H1 (cell line): Measurements from ENCODE around the gene PAWR. TPM values are rescaled to one million over a fixed set of nuclear protein-coding genes. Genes with fewer than 3 reads are reported as not detected.

Experiments used
- CTCF ChIA-PET: fragments of 300-600 bp; sonication (Branson Sonifier 250); formaldehyde crosslinking; loops from one replicate; lab custom pipeline; 2021; ENCODE audit not compliant: partially characterized antibody; lab: Charles Lee
- POLR2A ChIA-PET: fragments of 300-600 bp; sonication (Branson Sonifier 250); formaldehyde crosslinking; loops from one replicate; lab custom pipeline; 2021; ENCODE audit warnings: inconsistent platforms; ENCODE audit not compliant: partially characterized antibody; lab: Charles Lee
- DNase-seq, 2 experiments: peaks; one replicate each; pipeline versions ENCODE4 v3.0.0 to v3.0.0-alpha.2; 2010 to 2022; ENCODE audit warnings: low spot score in 2 of 2, low read depth in 1 of 2, mixed read lengths in 1 of 2
- FAIRE-seq: peaks from 2 replicates; lab custom pipeline; 2011; peaks lifted over from hg19 to GRCh38; lab: Jason Lieb, UNC
- H2AFZ ChIP-seq: 2 replicates; pipeline ENCODE4 v1.8.1; 2012; ENCODE audit warnings: low read length, inconsistent platforms
- H2AK5ac ChIP-seq: 2 replicates; pipeline ENCODE4 v1.6.1; 2013; ENCODE audit warnings: low read depth, low read length
- H2BK120ac ChIP-seq: replicated peaks from 2 replicates; pipeline ENCODE3; 2013; ENCODE audit warnings: low read depth, low read length, inconsistent platforms
- H2BK12ac ChIP-seq: 2 replicates; pipeline ENCODE4 v1.6.1; 2013; ENCODE audit warnings: low read depth, low read length
- H2BK15ac ChIP-seq: 2 replicates; pipeline ENCODE4 v1.6.1; 2013; ENCODE audit warnings: low read length
- H2BK20ac ChIP-seq: 2 replicates; pipeline ENCODE4 v1.6.1; 2013; ENCODE audit warnings: low read length
- H2BK5ac ChIP-seq: 2 replicates; pipeline ENCODE4 v1.6.1; 2013; ENCODE audit warnings: low read depth, low read length
- H3K14ac ChIP-seq: 2 replicates; pipeline ENCODE4 v1.6.1; 2013; ENCODE audit warnings: inconsistent platforms; ENCODE audit not compliant: insufficient read length
- H3K18ac ChIP-seq: 2 replicates; pipeline ENCODE4 v1.6.1; 2013; ENCODE audit warnings: low read length; ENCODE audit errors: extremely low read depth
- H3K23ac ChIP-seq: 2 replicates; pipeline ENCODE4 v1.6.1; 2013; ENCODE audit warnings: inconsistent platforms; ENCODE audit not compliant: insufficient read length
- H3K23me2 ChIP-seq: 2 replicates; pipeline ENCODE4 v1.6.1; 2013; ENCODE audit warnings: low read depth, low read length
- H3K27ac ChIP-seq: 2 replicates; pipeline ENCODE4 v1.6.1; 2011; ENCODE audit warnings: low read depth, low read length, inconsistent platforms
- H3K27me3 ChIP-seq, 4 experiments: replicated peaks in 1 of 4; 1 replicate in 1 of 4; 2 replicates in 3 of 4; pipeline versions ENCODE4 v1.6.1 to v1.8.1; 2011 to 2013; ENCODE audit warnings: low read length in 3 of 4, mild to moderate bottlenecking in 3 of 4, inconsistent platforms in 2 of 4, mixed read lengths in 2 of 4, moderate library complexity in 1 of 4; ENCODE audit not compliant: control insufficient read depth in 3 of 4, insufficient read depth in 3 of 4; ENCODE audit errors: extremely low read depth in 1 of 4
- H3K36me3 ChIP-seq, 4 experiments: 2 replicates each; pipeline versions ENCODE4 v1.6.1 to v1.8.1; 2011 to 2013; ENCODE audit warnings: mild to moderate bottlenecking in 4 of 4, low read length in 3 of 4, moderate library complexity in 2 of 4, control low read depth in 1 of 4, inconsistent platforms in 1 of 4; ENCODE audit not compliant: insufficient read depth in 4 of 4, control insufficient read depth in 2 of 4
- H3K4ac ChIP-seq: replicated peaks from 2 replicates; pipeline ENCODE3; 2013; ENCODE audit warnings: low read length, low read depth, mixed read lengths, inconsistent platforms; ENCODE audit not compliant: insufficient read length
- H3K4me1 ChIP-seq, 4 experiments: replicated peaks in 1 of 4; 1 replicate in 1 of 4; 2 replicates in 3 of 4; pipeline versions ENCODE4 v1.6.1 to v1.8.1; 2011 to 2013; ENCODE audit warnings: low read length in 3 of 4, inconsistent platforms in 2 of 4, mixed read lengths in 1 of 4; ENCODE audit not compliant: insufficient read depth in 4 of 4, control insufficient read depth in 3 of 4
- H3K4me2 ChIP-seq, 2 experiments: 2 replicates each; pipeline versions ENCODE4 v1.6.1 to v1.8.1; 2011 to 2013; ENCODE audit warnings: low read depth in 2 of 2, low read length in 2 of 2, control low read depth in 1 of 2, inconsistent platforms in 1 of 2, mild to moderate bottlenecking in 1 of 2; ENCODE audit not compliant: insufficient read depth in 1 of 2
- H3K4me3 ChIP-seq, 4 experiments: fragments of 200-600, 300-600 bp in 1 of 4; sonication (generic), shearing (Covaris generic), sonication (Bioruptor Twin) in 1 of 4; 2 replicates each; pipeline versions ENCODE4 v1.5.1 to v1.8.1; 2011 to 2016; ENCODE audit warnings: low read length in 4 of 4, low read depth in 3 of 4, control low read depth in 2 of 4, inconsistent platforms in 2 of 4, mild to moderate bottlenecking in 2 of 4, mixed read lengths in 1 of 4, moderate library complexity in 1 of 4; ENCODE audit not compliant: insufficient read depth in 2 of 4; ENCODE audit errors: extremely low read depth in 1 of 4
- H3K56ac ChIP-seq: replicated peaks from 2 replicates; pipeline ENCODE3; 2013; ENCODE audit warnings: low read depth, mild to moderate bottlenecking, mixed read lengths, low read length, inconsistent platforms; ENCODE audit not compliant: insufficient read length
- H3K79me1 ChIP-seq: 2 replicates; pipeline ENCODE4 v1.6.1; 2013; ENCODE audit warnings: low read depth, low read length, control low read depth
- H3K79me2 ChIP-seq, 2 experiments: 2 replicates each; pipeline versions ENCODE4 v1.6.1 to v1.8.1; 2012 to 2013; ENCODE audit warnings: low read length in 2 of 2, mild to moderate bottlenecking in 2 of 2, inconsistent platforms in 1 of 2; ENCODE audit not compliant: insufficient read depth in 2 of 2, control insufficient read depth in 1 of 2
- H3K9ac ChIP-seq, 4 experiments: replicated peaks in 1 of 4; 1 replicate in 1 of 4; 2 replicates in 3 of 4; pipeline versions ENCODE4 v1.6.1 to v1.8.1; 2011 to 2013; ENCODE audit warnings: low read depth in 3 of 4, low read length in 3 of 4, control low read depth in 2 of 4, mild to moderate bottlenecking in 2 of 4, moderate library complexity in 2 of 4, inconsistent platforms in 1 of 4; ENCODE audit errors: extremely low read depth in 1 of 4
- H3K9me3 ChIP-seq, 2 experiments: 2 replicates each; pipeline versions ENCODE4 v1.6.1 to v1.8.1; 2012 to 2013; ENCODE audit warnings: mild to moderate bottlenecking in 2 of 2, moderate library complexity in 2 of 2, control low read depth in 1 of 2, inconsistent platforms in 1 of 2, low read depth in 1 of 2, low read length in 1 of 2, mixed read lengths in 1 of 2; ENCODE audit not compliant: insufficient read depth in 2 of 2
- H4K20me1 ChIP-seq, 2 experiments: replicated peaks in 1 of 2; 2 replicates each; pipeline versions ENCODE3 to v1.8.1; 2011 to 2013; ENCODE audit warnings: inconsistent platforms in 2 of 2, low read length in 2 of 2, mild to moderate bottlenecking in 1 of 2; ENCODE audit not compliant: insufficient read depth in 2 of 2, control insufficient read depth in 1 of 2
- H4K5ac ChIP-seq: 2 replicates; pipeline ENCODE4 v1.6.1; 2013; ENCODE audit warnings: low read length, low read depth, mixed read lengths, inconsistent platforms; ENCODE audit not compliant: insufficient read length
- H4K8ac ChIP-seq: 2 replicates; pipeline ENCODE4 v1.8.0; 2013; ENCODE audit warnings: mild to moderate bottlenecking, moderate library complexity, low read length, inconsistent platforms; ENCODE audit not compliant: insufficient read depth; ENCODE audit errors: extremely low read depth
- H4K91ac ChIP-seq: replicated peaks from 2 replicates; pipeline ENCODE3; 2013; ENCODE audit warnings: low read length, mixed read lengths, inconsistent platforms; ENCODE audit not compliant: insufficient read length
- CTCF ChIP-seq, 3 experiments: IDR thresholded peaks; 1 replicate in 2 of 3; 2 replicates in 1 of 3; pipeline versions ENCODE4 v1.5.1 to v1.6.1; 2011; ENCODE audit warnings: low read length in 3 of 3, mild to moderate bottlenecking in 3 of 3, inconsistent platforms in 2 of 3, low read depth in 1 of 3, moderate library complexity in 1 of 3; ENCODE audit not compliant: insufficient read depth in 1 of 3; ENCODE audit errors: control extremely low read depth in 1 of 3
- E2F6 ChIP-seq: IDR thresholded peaks from 2 replicates; pipeline ENCODE4 v1.6.1; 2012; ENCODE audit warnings: inconsistent platforms
- KDM5A ChIP-seq: fragments of 200-600 bp; IDR thresholded peaks from 2 replicates; pipeline ENCODE4 v1.7.1; 2012; ENCODE audit warnings: mild to moderate bottlenecking, low read length, inconsistent platforms, mixed read lengths
- POLR2AphosphoS5 ChIP-seq: IDR thresholded peaks from 2 replicates; pipeline ENCODE4 v1.6.1; 2011; ENCODE audit warnings: low read depth, low read length
- RBBP5 ChIP-seq: IDR thresholded peaks from 2 replicates; pipeline ENCODE4 v1.7.1; 2012; ENCODE audit warnings: low read depth, mild to moderate bottlenecking, inconsistent platforms, low read length, moderate library complexity, borderline replicate concordance
- TCF12 ChIP-seq: IDR thresholded peaks from 2 replicates; pipeline ENCODE4 v1.6.1; 2011; ENCODE audit warnings: low read depth, mild to moderate bottlenecking, low read length
- polyA plus RNA-seq, 7 experiments: library from polyadenylated mRNA; depleted of rRNA in 3 of 7; stranded (reverse) in 5 of 7; unstranded in 2 of 7; fragments of >200 nt in 5 of 7; fragments of 200-250 nt in 2 of 7; gene quantifications; 1 replicate in 5 of 7; 2 replicates in 1 of 7; 4 replicates in 1 of 7; pipeline versions ENCODE4 v1.2.1 to v1.2.3, GENCODE V29; 2011 to 2013; ENCODE audit warnings: missing spikeins in 2 of 7, mixed read lengths in 2 of 7
- total RNA-seq: library from RNA; stranded (reverse); fragmentation: NEBNext Ultra II Directional; extraction: Animal tissue kit (Norgen Biotek cat#: 25700); gene quantifications from 2 replicates; pipeline ENCODE4 v1.2.1, GENCODE V29; 2021

The PAWR gene
- total and polyA plus RNA-seq, 2 of the 8 experiments (the other 6 are each of a cell fraction or from before 2014, with no cell fraction given): 28.3 to 327 TPM

- H4K8ac ChIP-seq: no peak overlapping the region
- H2BK12ac ChIP-seq: no peak overlapping the region
- H3K27ac ChIP-seq: no peak overlapping the region
- no peak overlapping the region for H3K4me3 ChIP-seq
- H3K4ac ChIP-seq: no peak overlapping the region
- H2AK5ac ChIP-seq: no peak overlapping the region
- no peak overlapping the region for H3K9ac ChIP-seq
- TF ChIP-seq E2F6 (no peak), TCF12 (no peak), POLR2AphosphoS5 (no peak), CTCF (IDR thresholded peaks at IDR 0.05; ENCODE audit: control extremely low read depth in 1 of 3, insufficient read depth in 1 of 3, low read depth in 1 of 3, low read length in 3 of 3) (no peak), RBBP5 (no peak), KDM5A (no peak)
- no peak overlapping the region for H2BK15ac ChIP-seq
- H3K9me3 ChIP-seq: no peaks in the 10 kb centered on the region
- DNase-seq: no peak
- peaks cover 10 to 21% of the 10 kb centered on the region in 2 experiments for H4K20me1 ChIP-seq
- H4K5ac ChIP-seq: no peak overlapping the region
- H2BK20ac ChIP-seq: no peak overlapping the region
- H2BK5ac ChIP-seq: no peak overlapping the region
- no peak overlapping the region for H3K56ac ChIP-seq
- H3K23ac ChIP-seq: no peak overlapping the region
- no peak overlapping the region for H3K14ac ChIP-seq
- FAIRE-seq: no peak
- peaks cover 0 to 1% (median 0%) of the 10 kb centered on the region in 4 experiments; a peak in 1 of 7 replicates for H3K27me3 ChIP-seq
- H3K36me3 ChIP-seq: peaks cover 0 to 5% (median 1%) of the 10 kb centered on the region in 4 experiments; a peak in 1 of 8 replicates
- H2AFZ ChIP-seq: no peak overlapping the region
- 0 out of 4 replicates have a peak overlapping the region, but pooled peaks of 1 of the 2 experiments have one; percentile 2 for H3K4me2 ChIP-seq
- ChIA-PET POLR2A (interaction anchor here (1.3 to 2.2 kb wide), 4 partner anchors 8 to 44 kb away, joined by 3 to 8 read pairs (median 6); no protein-coding TSS in a partner anchor), CTCF (interaction anchor here (0.9 to 1.0 kb wide), 2 partner anchors 17 to 41 kb away, joined by 3 read pairs; no protein-coding TSS in a partner anchor)
- H3K23me2 ChIP-seq: no peaks in the 10 kb centered on the region
- H3K4me1 ChIP-seq: peaks cover 0 to 16% (median 7%) of the 10 kb centered on the region in 4 experiments; a peak in 3 of 7 replicates
- H3K18ac ChIP-seq: no peak overlapping the region
- peaks cover 19 to 100% of the 10 kb centered on the region in 2 experiments for H3K79me2 ChIP-seq
- no peak overlapping the region for H2BK120ac ChIP-seq
- no peak overlapping the region for H4K91ac ChIP-seq
- 0 out of 2 replicates have a peak, but pooled peaks cover under 1% of the 10 kb centered on the region for H3K79me1 ChIP-seq
These were observed 45.5 kb downstream of the PAWR start for GRCh38 chr12:79645235-79645630.
